SH-SY5Y (cell line): ENCODE results near the gene DAPP1.

Experiments used
- GATA2 ChIP-seq: IDR thresholded peaks from 2 replicates; pipeline ENCODE4 v1.6.1; 2011; ENCODE audit warnings: mild to moderate bottlenecking, low read depth, low read length
- GATA3 ChIP-seq: IDR thresholded peaks from 2 replicates; pipeline ENCODE4 v1.6.1; 2011; ENCODE audit warnings: low read depth, mild to moderate bottlenecking, low read length, moderate library complexity

- no peak for TF ChIP-seq GATA3
- TF ChIP-seq GATA2 = no peak
Observed at GRCh38 chr4:99815597-99816011, 1.0 kb upstream of the DAPP1 start.
